ENCODE results near the gene STAU1. TPM values are rescaled to one million over a fixed set of nuclear protein-coding genes. Genes with fewer than 3 reads are reported as not detected.

The STAU1 gene
- total and polyA plus RNA-seq, 2 of the 13 experiments (the other 11 are each of a cell fraction or from before 2014, with no cell fraction given), result 119 to 133 TPM

GRCh38 chr20:49110767-49111694, 77.1 kb downstream of the STAU1 start (continued):
- TF ChIP-seq, protein P1, sequence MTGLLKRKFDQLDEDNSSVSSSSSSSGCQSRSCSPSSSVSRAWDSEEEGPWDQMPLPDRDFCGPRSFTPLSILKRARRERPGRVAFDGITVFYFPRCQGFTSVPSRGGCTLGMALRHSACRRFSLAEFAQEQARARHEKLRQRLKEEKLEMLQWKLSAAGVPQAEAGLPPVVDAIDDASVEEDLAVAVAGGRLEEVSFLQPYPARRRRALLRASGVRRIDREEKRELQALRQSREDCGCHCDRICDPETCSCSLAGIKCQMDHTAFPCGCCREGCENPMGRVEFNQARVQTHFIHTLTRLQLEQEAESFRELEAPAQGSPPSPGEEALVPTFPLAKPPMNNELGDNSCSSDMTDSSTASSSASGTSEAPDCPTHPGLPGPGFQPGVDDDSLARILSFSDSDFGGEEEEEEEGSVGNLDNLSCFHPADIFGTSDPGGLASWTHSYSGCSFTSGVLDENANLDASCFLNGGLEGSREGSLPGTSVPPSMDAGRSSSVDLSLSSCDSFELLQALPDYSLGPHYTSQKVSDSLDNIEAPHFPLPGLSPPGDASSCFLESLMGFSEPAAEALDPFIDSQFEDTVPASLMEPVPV (CRISPR knock-in tag; IDR thresholded peaks at IDR 0.05), result no peak
- TF ChIP-seq RXRA (CRISPR knock-in tag; IDR thresholded peaks at IDR 0.05), result no peak
- TF ChIP-seq ZNF383 (CRISPR knock-in tag; IDR thresholded peaks at IDR 0.05; ENCODE audit: borderline replicate concordance), result no peak
- TF ChIP-seq DR1 (CRISPR knock-in tag; IDR thresholded peaks at IDR 0.05), result 0 out of 2 replicates have a peak, but pooled peaks have one; percentile 23
- TF ChIP-seq ZSCAN31 (CRISPR knock-in tag; IDR thresholded peaks at IDR 0.05; ENCODE audit: low read depth), result no peak
- no peak for TF ChIP-seq SP140L (CRISPR knock-in tag; IDR thresholded peaks at IDR 0.05; ENCODE audit: borderline replicate concordance)
- TF ChIP-seq PCBP1 (IDR thresholded peaks at IDR 0.05; ENCODE audit: borderline replicate concordance, low read depth, low read length), result no peak
- no peak for TF ChIP-seq ZNF83 (CRISPR knock-in tag; IDR thresholded peaks at IDR 0.05; ENCODE audit: borderline replicate concordance)
- no peak for TF ChIP-seq HIC2 (CRISPR knock-in tag; IDR thresholded peaks at IDR 0.05; ENCODE audit: low read depth)
- no peak for TF ChIP-seq ZNF777 (CRISPR knock-in tag; IDR thresholded peaks at IDR 0.05)
- no peak for TF ChIP-seq ZBTB1 (CRISPR knock-in tag; IDR thresholded peaks at IDR 0.05; ENCODE audit: borderline replicate concordance)
- TF ChIP-seq, protein P2, sequence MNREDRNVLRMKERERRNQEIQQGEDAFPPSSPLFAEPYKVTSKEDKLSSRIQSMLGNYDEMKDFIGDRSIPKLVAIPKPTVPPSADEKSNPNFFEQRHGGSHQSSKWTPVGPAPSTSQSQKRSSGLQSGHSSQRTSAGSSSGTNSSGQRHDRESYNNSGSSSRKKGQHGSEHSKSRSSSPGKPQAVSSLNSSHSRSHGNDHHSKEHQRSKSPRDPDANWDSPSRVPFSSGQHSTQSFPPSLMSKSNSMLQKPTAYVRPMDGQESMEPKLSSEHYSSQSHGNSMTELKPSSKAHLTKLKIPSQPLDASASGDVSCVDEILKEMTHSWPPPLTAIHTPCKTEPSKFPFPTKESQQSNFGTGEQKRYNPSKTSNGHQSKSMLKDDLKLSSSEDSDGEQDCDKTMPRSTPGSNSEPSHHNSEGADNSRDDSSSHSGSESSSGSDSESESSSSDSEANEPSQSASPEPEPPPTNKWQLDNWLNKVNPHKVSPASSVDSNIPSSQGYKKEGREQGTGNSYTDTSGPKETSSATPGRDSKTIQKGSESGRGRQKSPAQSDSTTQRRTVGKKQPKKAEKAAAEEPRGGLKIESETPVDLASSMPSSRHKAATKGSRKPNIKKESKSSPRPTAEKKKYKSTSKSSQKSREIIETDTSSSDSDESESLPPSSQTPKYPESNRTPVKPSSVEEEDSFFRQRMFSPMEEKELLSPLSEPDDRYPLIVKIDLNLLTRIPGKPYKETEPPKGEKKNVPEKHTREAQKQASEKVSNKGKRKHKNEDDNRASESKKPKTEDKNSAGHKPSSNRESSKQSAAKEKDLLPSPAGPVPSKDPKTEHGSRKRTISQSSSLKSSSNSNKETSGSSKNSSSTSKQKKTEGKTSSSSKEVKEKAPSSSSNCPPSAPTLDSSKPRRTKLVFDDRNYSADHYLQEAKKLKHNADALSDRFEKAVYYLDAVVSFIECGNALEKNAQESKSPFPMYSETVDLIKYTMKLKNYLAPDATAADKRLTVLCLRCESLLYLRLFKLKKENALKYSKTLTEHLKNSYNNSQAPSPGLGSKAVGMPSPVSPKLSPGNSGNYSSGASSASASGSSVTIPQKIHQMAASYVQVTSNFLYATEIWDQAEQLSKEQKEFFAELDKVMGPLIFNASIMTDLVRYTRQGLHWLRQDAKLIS (CRISPR knock-in tag; IDR thresholded peaks at IDR 0.05), result no peak
- TF ChIP-seq, protein P3, sequence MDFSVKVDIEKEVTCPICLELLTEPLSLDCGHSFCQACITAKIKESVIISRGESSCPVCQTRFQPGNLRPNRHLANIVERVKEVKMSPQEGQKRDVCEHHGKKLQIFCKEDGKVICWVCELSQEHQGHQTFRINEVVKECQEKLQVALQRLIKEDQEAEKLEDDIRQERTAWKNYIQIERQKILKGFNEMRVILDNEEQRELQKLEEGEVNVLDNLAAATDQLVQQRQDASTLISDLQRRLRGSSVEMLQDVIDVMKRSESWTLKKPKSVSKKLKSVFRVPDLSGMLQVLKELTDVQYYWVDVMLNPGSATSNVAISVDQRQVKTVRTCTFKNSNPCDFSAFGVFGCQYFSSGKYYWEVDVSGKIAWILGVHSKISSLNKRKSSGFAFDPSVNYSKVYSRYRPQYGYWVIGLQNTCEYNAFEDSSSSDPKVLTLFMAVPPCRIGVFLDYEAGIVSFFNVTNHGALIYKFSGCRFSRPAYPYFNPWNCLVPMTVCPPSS (IDR thresholded peaks at IDR 0.05), result no peak
- no peak for TF ChIP-seq FOXK2 (IDR thresholded peaks at IDR 0.05)
- TF ChIP-seq PAF1 (CRISPR knock-in tag; IDR thresholded peaks at IDR 0.05), result peak; percentile 88; the same call in 1 of the 2 replicates
- TF ChIP-seq GABPB1 (CRISPR knock-in tag; IDR thresholded peaks at IDR 0.05), result no peak
- TF ChIP-seq, protein P4, sequence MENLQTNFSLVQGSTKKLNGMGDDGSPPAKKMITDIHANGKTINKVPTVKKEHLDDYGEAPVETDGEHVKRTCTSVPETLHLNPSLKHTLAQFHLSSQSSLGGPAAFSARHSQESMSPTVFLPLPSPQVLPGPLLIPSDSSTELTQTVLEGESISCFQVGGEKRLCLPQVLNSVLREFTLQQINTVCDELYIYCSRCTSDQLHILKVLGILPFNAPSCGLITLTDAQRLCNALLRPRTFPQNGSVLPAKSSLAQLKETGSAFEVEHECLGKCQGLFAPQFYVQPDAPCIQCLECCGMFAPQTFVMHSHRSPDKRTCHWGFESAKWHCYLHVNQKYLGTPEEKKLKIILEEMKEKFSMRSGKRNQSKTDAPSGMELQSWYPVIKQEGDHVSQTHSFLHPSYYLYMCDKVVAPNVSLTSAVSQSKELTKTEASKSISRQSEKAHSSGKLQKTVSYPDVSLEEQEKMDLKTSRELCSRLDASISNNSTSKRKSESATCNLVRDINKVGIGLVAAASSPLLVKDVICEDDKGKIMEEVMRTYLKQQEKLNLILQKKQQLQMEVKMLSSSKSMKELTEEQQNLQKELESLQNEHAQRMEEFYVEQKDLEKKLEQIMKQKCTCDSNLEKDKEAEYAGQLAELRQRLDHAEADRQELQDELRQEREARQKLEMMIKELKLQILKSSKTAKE (CRISPR knock-in tag; IDR thresholded peaks at IDR 0.05; ENCODE audit: borderline replicate concordance), result peak; percentile 49
- no peak for TF ChIP-seq ZNF101 (CRISPR knock-in tag; IDR thresholded peaks at IDR 0.05; ENCODE audit: borderline replicate concordance, low read depth)
